NCI-H226 (cell line): Measurements from ENCODE around the gene PRR23A.

ENCODE experiments used
- DNase-seq: peaks from one replicate; pipeline ENCODE4 v3.0.0-alpha.2; 2015

PRR23A gene

DNA sequence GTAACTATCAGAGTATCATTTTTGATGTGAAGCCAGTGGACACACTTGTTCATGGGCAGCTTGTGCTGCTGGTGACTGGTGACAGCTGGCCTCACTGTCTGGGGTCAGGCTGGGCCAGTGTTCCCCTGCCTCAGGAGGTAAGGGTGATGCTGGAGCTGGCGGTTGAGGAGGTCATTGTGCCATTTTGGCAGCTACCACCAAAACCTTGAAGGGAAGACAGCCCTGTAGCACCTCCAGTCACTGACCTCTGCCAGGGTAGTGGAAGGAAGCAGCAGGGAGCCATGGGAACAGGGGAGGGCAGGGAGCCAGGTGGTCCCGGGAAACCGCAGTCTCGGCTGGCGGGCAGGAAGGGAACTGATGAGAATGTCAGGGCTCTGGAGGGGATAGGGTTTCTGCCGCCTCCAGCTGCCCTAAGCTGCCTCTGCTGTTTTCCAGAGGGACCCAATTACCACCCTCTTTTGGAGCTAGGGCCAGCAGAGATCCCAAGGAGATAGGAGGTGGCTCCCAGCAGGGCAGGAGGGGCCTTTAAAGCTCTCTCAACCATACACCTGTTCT lies 34.2 kb downstream of the PRR23A start:
- no peak for DNase-seq

DNA sequence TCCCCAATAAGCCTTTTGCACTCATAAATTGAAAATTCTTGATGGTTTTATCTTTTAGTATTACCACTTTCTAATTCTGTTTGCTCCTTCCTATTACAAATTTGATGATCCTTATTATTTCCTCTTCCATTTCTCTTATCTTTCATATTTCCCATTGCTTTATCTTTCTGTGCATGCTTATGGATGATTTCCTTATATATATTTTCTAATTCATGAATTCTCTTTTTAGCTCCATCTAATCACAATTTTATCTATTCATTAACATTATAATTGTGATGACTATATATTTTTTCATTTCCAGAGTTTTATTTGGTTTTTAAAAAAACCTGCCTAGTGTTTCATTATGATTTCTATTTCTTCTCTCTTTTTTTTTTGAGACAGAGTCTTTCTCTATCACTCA lies 41.1 kb downstream of the PRR23A start:
- no peak for DNase-seq

DNA sequence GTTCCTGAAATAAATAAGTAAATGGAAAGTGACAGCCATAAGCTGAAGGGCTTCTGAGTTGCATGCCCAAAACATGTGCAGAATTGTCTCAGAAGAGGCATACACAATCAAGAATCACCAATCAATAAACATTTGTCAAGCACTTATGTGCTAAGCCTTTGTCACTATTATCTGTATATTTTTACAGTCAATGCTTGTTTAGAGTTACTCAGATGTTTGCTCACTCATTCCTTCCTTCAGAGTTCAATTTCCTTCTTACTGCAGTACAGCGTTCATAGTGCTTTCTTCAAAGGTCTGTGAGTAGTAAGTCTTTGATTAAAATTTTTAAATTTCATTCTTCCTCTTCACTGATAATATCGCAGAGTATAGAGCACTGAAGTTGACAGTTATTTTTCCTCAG lies 41.8 kb downstream of the PRR23A start:
- DNase-seq = no peak

DNA sequence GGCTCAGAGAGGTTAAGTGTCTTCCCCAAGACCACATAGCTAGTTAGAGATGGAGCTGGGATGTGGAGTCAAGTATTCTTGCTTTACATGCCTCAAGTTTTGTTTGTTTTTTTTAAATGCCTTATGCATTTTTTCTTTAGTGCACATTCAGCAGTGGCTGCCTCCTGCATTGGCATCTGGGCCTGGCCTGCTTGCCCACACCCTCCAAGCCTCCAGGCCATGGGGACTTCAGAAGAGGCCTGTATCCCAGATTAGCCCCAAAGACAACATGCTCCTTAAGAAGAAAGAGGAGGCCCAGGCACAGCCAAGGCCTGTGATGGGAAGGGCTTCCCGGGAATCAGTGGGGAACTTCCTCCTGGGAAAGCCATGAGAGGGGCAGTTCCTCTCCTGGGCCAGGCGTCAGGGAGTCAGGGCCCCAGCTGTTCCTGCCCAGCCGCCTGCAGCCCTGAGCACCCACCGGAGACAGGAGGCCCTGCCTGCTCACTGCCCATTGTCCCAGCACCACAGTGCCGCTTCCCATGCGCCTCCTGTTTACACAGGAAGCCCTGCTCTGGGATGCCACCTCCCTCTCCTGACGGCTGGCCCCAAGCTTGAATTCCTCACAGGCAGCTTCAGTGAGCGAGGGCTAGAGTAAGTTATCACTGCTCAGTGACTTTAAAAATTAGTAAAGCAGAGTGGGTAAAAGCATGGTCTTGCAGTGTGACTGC lies 43.1 kb downstream of the PRR23A start:
- DNase-seq = no peak

DNA sequence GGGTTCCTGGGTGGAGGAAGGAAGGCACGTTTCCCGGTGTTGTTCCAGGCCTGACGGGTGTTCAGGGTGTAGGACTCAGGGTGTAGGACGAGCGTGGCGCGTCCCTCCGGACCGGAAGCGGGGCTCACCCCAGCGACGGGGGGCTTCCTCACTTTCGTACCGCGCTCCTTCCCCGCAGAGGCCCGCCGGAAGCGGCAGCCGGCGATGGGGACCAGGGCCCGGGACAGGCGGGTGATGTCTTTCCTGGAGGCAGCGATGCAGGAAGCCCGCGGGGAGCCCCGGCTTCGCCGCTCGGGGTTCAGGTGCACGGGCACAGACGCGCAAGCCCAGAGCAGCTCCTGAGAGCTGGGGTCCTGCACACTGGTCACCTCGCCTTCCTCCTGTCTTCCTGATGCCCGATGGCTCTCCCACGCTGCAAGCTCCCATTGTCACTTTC lies 45.6 kb downstream of the PRR23A start:
- DNase-seq = no peak
